GM23338 (cell line): ENCODE data around the gene IGIP. TPM values are rescaled to one million over a fixed set of nuclear protein-coding genes. Genes with fewer than 3 reads are reported as not detected.

ENCODE experiments used
- ATAC-seq: fragments of 200-7000 bp; cut with Tn5 transposase; 3 replicates; pipeline ENCODE4 v1.9.1; 2020
- DNase-seq: peaks from one replicate; pipeline ENCODE4 v3.0.0-alpha.2; 2015; ENCODE audit warnings: low spot score
- H2AFZ ChIP-seq: fragments of 200-600 bp; sonication (generic); 2 replicates; pipeline ENCODE4 v1.8.0; 2016; ENCODE audit warnings: antibody characterized with exemption, mild to moderate bottlenecking, moderate library complexity
- H3F3A ChIP-seq: fragments of 200-600 bp; sonication (generic); replicated peaks from 2 replicates; pipeline ENCODE4 v1.8.0; 2017; ENCODE audit warnings: antibody characterized with exemption, mixed run types, low read depth
- H3K27ac ChIP-seq: fragments of 200-600 bp; sonication (generic); 2 replicates; pipeline ENCODE4 v1.6.1; 2016; ENCODE audit warnings: low read depth
- H3K27me3 ChIP-seq: fragments of 200-600 bp; sonication (generic); 2 replicates; pipeline ENCODE4 v1.8.0; 2016; ENCODE audit warnings: mild to moderate bottlenecking, mixed run types, moderate library complexity; ENCODE audit not compliant: insufficient read depth
- H3K36me3 ChIP-seq: fragments of 200-600 bp; sonication (generic); 2 replicates; pipeline ENCODE4 v1.8.0; 2016; ENCODE audit warnings: mild to moderate bottlenecking; ENCODE audit not compliant: insufficient read depth
- H3K4me1 ChIP-seq: fragments of 200-600 bp; sonication (generic); 2 replicates; pipeline ENCODE4 v1.8.0; 2016; ENCODE audit warnings: mild to moderate bottlenecking, moderate library complexity; ENCODE audit not compliant: insufficient read depth
- H3K4me2 ChIP-seq: fragments of 200-600 bp; sonication (generic); 2 replicates; pipeline ENCODE4 v1.7.1; 2017; ENCODE audit warnings: mixed run types
- H3K4me3 ChIP-seq: fragments of 200-600 bp; sonication (generic); 2 replicates; pipeline ENCODE4 v1.6.1; 2016; ENCODE audit warnings: mixed run types
- H3K79me2 ChIP-seq: fragments of 200-600 bp; sonication (generic); replicated peaks from 2 replicates; pipeline ENCODE4 v1.8.0; 2017; ENCODE audit warnings: mild to moderate bottlenecking; ENCODE audit not compliant: insufficient read depth
- H3K9me2 ChIP-seq: fragments of 200-600 bp; sonication (generic); 2 replicates; pipeline ENCODE4 v1.8.0; 2017; ENCODE audit not compliant: insufficient read depth
- H4K20me1 ChIP-seq: fragments of 200-600 bp; sonication (generic); replicated peaks from 2 replicates; pipeline ENCODE4 v1.8.0; 2017; ENCODE audit warnings: mild to moderate bottlenecking; ENCODE audit not compliant: insufficient read depth
- H3K27ac Mint-ChIP-seq: 2 replicates; pipeline ENCODE4 v1.8.0; 2020; ENCODE audit warnings: inconsistent platforms, mild to moderate bottlenecking, moderate library complexity, mixed read lengths
- H3K27me3 Mint-ChIP-seq: 3 replicates; pipeline ENCODE4 v1.8.0; 2022; ENCODE audit warnings: low read depth, mild to moderate bottlenecking, moderate library complexity, mixed read lengths, inconsistent platforms; ENCODE audit not compliant: insufficient read depth, poor library complexity
- H3K36me3 Mint-ChIP-seq: 3 replicates; pipeline ENCODE4 v1.8.0; 2021; ENCODE audit warnings: low read depth, mild to moderate bottlenecking, inconsistent platforms, moderate library complexity, mixed read lengths
- H3K4me1 Mint-ChIP-seq: 3 replicates; pipeline ENCODE4 v1.8.0; 2020; ENCODE audit warnings: mild to moderate bottlenecking, inconsistent platforms, mixed read lengths
- H3K4me3 Mint-ChIP-seq: 3 replicates; pipeline ENCODE4 v1.8.0; 2021; ENCODE audit warnings: moderate library complexity, mild to moderate bottlenecking, inconsistent platforms, mixed read lengths
- H3K9me3 Mint-ChIP-seq: 3 replicates; pipeline ENCODE4 v1.8.0; 2020; ENCODE audit warnings: moderate library complexity, mild to moderate bottlenecking, inconsistent platforms, mixed read lengths
- CTCF ChIP-seq, 2 experiments: fragments of 200-600 bp in 1 of 2; sonication (generic) in 1 of 2; conservative IDR thresholded peaks; 2 replicates each; pipeline versions ENCODE4 v1.5.1 to v1.6.1; 2016 to 2017; ENCODE audit warnings: antibody characterized with exemption in 2 of 2, low read depth in 2 of 2, mild to moderate bottlenecking in 2 of 2, moderate library complexity in 1 of 2
- EZH2 ChIP-seq: fragments of 200-600 bp; sonication (generic); IDR thresholded peaks from one replicate; pipeline ENCODE4 v1.8.0; 2017; ENCODE audit warnings: antibody characterized with exemption, mild to moderate bottlenecking, low read depth; ENCODE audit not compliant: unreplicated experiment
- JUNB ChIP-seq: IDR thresholded peaks from one replicate; pipeline ENCODE4 v1.6.1; 2016; ENCODE audit warnings: antibody characterized with exemption; ENCODE audit not compliant: unreplicated experiment
- POLR2AphosphoS5 ChIP-seq: IDR thresholded peaks from 2 replicates; pipeline ENCODE4 v1.6.1; 2016; ENCODE audit warnings: antibody characterized with exemption, low read depth
- REST ChIP-seq: IDR thresholded peaks from one replicate; pipeline ENCODE4 v1.6.1; 2018; ENCODE audit warnings: antibody characterized with exemption; ENCODE audit not compliant: unreplicated experiment
- ZNF114 ChIP-seq: fragments of 250-450 bp; sonication (Bioruptor Pico); IDR thresholded peaks from 2 replicates; pipeline ENCODE4 v1.5.0; 2020; ENCODE audit warnings: mild to moderate bottlenecking, moderate library complexity
- polyA plus RNA-seq: library from polyadenylated mRNA; unstranded; fragments of >200 nt; fragmentation: Nextera tagmentation; extraction: Ambion mirVana; gene quantifications from 2 replicates; pipeline ENCODE4 v1.2.1, GENCODE V29; 2016
- total RNA-seq: library from RNA; depleted of rRNA; stranded (reverse); fragments of >200 nt; shearing (Covaris generic); gene quantifications from 2 replicates; pipeline ENCODE4 v1.2.3, GENCODE V29; 2014

IGIP gene
- total and polyA plus RNA-seq, 2 experiments from 2014 or later = 0.21 to 0.38 TPM

- Histone ChIP-seq H2AFZ (peak overlapping the region; percentile 53; the same call in 1 of the 2 replicates), H3K4me1 (peaks cover 46% of the 10 kb centered on the region), H4K20me1 (peaks cover 41% of the 10 kb centered on the region), H3K27me3 (peaks cover 93% of the 10 kb centered on the region), H3K36me3 (no peaks in the 10 kb centered on the region), H3K9me2 (no peaks in the 10 kb centered on the region), H3K4me2 (peak overlapping the region; percentile 91), H3K79me2 (no peaks in the 10 kb centered on the region), H3K4me3 (peak overlapping the region; percentile 80), H3F3A (peaks cover 12% of the 10 kb centered on the region), H3K27ac (no peak overlapping the region)
- ATAC-seq (peak; percentile 41), DNase-seq (peak; percentile 77)
- H3K4me3 Mint-ChIP-seq = peak overlapping the region; percentile 78
- H3K36me3 Mint-ChIP-seq = no peaks in the 10 kb centered on the region
- peaks cover 40% of the 10 kb centered on the region for H3K4me1 Mint-ChIP-seq
- H3K9me3 Mint-ChIP-seq = no peaks in the 10 kb centered on the region
- no peak overlapping the region for H3K27ac Mint-ChIP-seq
- H3K27me3 Mint-ChIP-seq = peaks cover 75% of the 10 kb centered on the region
- TF ChIP-seq REST = no peak
- TF ChIP-seq POLR2AphosphoS5 = 0 out of 2 replicates have a peak, but pooled peaks have one; percentile 14
- peak; percentile 25 for TF ChIP-seq EZH2
Measured at GRCh38 chr5:140113180-140113698, 12.5 kb upstream of the IGIP start.

GRCh38 chr5:140113699-140114263 is 12.0 kb upstream of the IGIP start, which contains the start of gene PURA:
Gene PURA (plus strand): TSS chr5:140114109. CDS start chr5:140114182, 73 bp downstream.
- no peak within 1 kb of the TSS for H3K27ac Mint-ChIP-seq
- Histone ChIP-seq H3F3A (peaks cover 8% of the 10 kb centered on the region), H3K4me2 (peak within 1 kb of the TSS; percentile 91), H2AFZ (peak within 1 kb of the TSS; percentile 84), H3K27ac (no peak within 1 kb of the TSS), H3K36me3 (no peaks in the 10 kb centered on the region), H3K79me2 (no peaks in the 10 kb centered on the region), H4K20me1 (peaks cover 41% of the 10 kb centered on the region), H3K4me3 (peak within 1 kb of the TSS; percentile 80), H3K9me2 (no peaks in the 10 kb centered on the region), H3K4me1 (peaks cover 41% of the 10 kb centered on the region), H3K27me3 (peaks cover 88% of the 10 kb centered on the region)
- peaks cover 42% of the 10 kb centered on the region for H3K4me1 Mint-ChIP-seq
- ATAC-seq (peak; percentile 74), DNase-seq (peak; percentile 96)
- peaks cover 69% of the 10 kb centered on the region for H3K27me3 Mint-ChIP-seq
- no peaks in the 10 kb centered on the region for H3K9me3 Mint-ChIP-seq
- TF ChIP-seq CTCF (conservative IDR thresholded peaks at IDR 0.05; ENCODE audit: low read depth in 2 of 2) (peak in 1 of 2 experiments; percentile 42; a peak in 2 of 4 replicates), POLR2AphosphoS5 (peak; percentile 59), ZNF114 (CRISPR knock-in tag) (no peak), JUNB (no peak)
- H3K4me3 Mint-ChIP-seq = peak within 1 kb of the TSS; percentile 78
- no peaks in the 10 kb centered on the region for H3K36me3 Mint-ChIP-seq
